GM18507 (cell line): ENCODE results near the gene CFH.
A peak's percentile ranks its signal among the peaks of the same experiment; 100 is the strongest.
"Not testable (repeated sequence)": the region's sequence is repeated elsewhere in the genome, so short reads cannot be mapped to it uniquely, and the experiment has no call there.

ENCODE experiments used
- DNase-seq: peaks from one replicate; pipeline ENCODE4 v3.0.0; 2011; ENCODE audit warnings: low read depth; ENCODE audit not compliant: insufficient read length; ENCODE audit errors: extremely low spot score
- FAIRE-seq: peaks from 2 replicates; lab custom pipeline; 2011; peaks lifted over from hg19 to GRCh38; lab: Jason Lieb, UNC

CFH gene

DNA sequence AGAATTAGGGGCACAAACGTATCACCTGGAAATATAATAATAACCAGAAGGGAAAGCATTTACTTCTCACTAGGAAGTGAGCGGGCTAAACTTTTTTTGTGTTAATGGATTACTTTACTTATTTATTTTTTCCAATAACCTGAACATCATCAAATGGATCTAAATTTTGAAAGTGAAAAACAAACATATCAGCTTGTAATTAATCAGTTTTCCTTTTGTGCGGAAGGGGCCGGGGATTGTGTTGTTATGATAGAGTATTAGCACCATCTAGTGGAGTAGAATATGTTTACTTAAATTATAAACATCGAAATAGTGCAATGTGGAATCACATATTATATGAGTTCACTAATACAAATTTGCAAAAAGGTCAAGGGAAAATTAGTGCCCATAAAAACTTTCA is 9.0 kb downstream of the CFH start:
- DNase-seq (peak; percentile 2), FAIRE-seq (no peak)

- no peak for FAIRE-seq
These were observed 9.5 kb downstream of the CFH start for GRCh38 chr1:196661345-196661744.

DNA sequence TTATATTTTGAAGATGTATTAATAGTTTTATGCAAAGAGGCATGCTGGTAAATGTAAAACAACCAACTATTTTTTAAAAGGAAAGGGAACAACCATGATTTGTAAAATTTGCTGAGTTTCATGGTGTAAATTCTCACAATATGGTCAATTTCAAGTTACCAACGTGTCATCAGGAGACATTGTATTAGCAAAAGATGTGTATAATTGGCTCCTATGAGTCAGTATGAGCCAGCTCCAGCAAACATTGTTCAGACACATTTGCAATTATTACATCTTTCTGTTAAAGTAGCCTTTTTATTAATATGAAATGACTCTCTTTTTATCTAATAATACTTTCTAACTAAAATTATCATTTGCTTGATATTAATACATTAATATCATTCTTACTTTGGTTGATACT is 15.3 kb downstream of the CFH start:
- FAIRE-seq (no peak), DNase-seq (no peak)

More at GRCh38 chr1:196661345-196661744, 9.5 kb downstream of the CFH start:
- DNase-seq, result no peak

DNA sequence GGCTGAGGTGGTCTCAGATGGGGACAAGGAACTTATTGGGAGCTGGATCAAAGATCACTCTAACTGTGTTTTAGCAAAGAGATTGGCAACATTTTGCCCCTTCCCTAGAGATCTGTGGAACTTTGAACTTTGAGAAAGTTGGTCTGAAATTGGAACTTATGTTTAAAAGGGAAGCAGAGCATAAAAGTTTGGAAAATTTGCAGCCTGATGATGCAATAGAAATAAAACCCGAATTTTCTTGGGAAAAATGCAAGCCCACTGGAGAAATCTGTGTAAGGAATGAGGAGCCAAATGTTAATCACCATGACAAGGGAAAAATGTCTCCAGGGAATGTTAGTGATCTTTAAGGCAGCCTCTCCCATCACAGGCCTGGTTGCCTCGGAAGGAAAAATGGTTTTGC is 17.2 kb downstream of the CFH start:
- FAIRE-seq, result no peak
- DNase-seq, result no peak

GRCh38 chr1:196669693-196670092 is 17.9 kb downstream of the CFH start:
- DNase-seq, result no peak
- FAIRE-seq, result no peak

DNA sequence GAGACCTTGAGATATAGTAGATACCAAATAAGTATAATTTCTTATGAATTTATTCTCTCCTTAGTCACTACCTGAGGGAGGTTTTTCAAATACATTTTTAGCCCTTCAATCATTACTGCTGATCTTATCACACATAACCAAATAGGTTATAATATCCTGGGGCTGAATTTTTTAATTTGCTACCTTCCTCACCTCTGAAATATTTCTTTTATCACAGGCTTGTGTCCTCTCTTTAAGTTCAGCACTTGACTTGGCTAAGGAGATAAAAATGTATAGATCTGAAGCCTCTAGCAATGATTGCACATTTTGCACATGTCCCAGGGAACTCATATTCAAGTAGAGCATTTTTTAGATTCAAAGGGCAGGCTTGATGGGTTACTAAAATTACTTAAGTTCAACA is 23.1 kb downstream of the CFH start:
- no peak for DNase-seq
- no peak for FAIRE-seq

GRCh38 chr1:196677781-196678509 is 26.1 kb downstream of the CFH start:
- DNase-seq (no peak), FAIRE-seq (no peak)

DNA sequence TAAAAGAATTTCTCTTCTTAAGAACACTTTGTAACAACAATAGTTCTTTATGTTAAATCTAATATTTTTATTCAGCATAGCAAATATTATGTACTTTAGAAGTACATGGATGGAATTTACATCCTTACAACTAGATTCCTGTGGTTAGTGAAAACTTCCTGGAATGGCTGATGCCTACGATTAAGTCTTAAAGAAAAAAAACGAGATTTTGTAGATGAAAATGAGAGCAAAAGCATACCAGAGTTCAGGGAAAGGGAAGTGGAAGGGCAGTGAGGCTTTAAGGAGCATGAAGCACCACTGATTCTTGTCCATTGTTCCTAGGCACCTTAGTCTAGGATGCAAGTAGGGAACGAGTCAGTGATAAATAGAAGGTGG is 26.7 kb downstream of the CFH start:
- DNase-seq (no peak), FAIRE-seq (no peak)

DNA sequence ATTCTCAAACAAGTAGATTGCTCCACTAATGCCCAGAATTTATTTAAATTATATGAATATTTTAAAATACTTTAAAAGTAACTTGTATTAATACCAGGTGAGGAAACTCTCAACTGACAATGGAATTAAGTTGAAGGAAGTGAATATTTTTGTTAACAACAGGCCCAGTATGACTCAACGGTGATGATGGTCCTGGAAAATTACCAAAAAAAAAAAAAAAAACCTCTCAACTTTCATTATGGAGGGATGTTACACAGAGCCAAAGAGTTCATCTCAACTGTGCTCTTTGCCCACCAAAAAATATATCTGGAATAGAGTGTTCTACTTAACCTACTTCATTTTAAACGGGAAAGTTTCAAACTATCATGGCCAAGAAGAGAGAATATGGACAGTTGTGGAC is 28.3 kb downstream of the CFH start:
- FAIRE-seq (no peak), DNase-seq (no peak)

DNA sequence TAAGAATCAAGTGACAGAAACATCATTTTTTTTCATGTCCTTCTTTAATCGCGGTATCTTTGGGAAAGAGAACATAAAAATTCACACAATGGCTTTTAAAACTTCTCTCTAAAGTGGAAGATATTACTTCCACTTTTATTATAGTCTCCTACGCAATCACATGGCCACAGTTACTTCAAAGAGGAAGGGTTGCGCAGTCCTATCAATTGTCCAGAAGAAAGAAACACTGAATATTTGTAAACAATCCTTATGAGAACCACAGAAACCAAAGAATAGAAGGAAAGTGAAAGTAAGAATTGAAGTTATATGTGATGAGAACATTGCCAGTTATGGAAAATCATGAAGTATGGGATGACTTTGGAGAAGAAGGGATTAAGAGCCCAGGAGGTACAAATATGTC is 32.6 kb downstream of the CFH start:
- FAIRE-seq, result no peak
- DNase-seq, result no peak

- DNase-seq (no peak), FAIRE-seq (no peak)
These were observed 33.7 kb downstream of the CFH start for GRCh38 chr1:196685506-196685905.

GRCh38 chr1:196689001-196689400 is 37.2 kb downstream of the CFH start:
- no peak for FAIRE-seq
- DNase-seq, result no peak

GRCh38 chr1:196690582-196690981 is 38.7 kb downstream of the CFH start:
- no peak for FAIRE-seq
- no peak for DNase-seq

DNA sequence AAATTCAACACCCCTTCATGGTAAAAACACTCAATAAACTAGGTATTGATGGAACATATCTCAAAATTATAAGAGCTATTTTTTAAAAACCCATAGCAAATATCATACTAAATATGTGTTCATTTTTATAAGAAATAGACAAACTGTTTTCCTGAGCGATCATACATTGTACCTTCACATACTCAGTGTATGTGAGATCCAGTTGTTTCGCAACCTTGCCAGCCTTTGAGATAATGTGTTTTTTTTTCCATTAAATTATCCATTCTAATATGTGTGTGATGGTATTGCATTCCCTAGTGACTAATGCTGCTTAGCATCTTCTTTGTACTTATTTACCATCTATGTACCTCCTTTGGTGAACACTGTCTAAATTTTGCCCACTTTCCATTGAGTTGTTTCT is 47.1 kb downstream of the CFH start:
- DNase-seq (no peak), FAIRE-seq (no peak)

DNA sequence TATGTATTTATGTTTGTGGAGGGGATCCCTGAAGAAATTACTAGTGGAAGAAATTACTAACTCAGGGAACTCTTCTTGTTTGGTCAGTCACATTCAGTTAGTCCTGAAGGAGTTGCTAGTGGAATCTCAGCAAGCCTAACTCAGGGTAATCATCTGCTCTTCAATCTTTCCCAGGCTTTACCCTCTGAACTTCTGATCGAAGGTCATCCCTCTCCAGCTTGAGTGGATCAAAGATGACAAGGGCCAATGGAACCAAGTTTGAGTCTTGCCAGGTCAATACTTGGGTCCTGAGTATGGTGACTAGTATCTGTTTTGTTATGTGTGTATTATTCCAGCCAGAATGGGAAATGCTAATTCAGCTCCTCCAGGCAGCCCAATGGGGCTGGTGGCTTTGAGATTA is 49.3 kb downstream of the CFH start:
- no peak for FAIRE-seq
- no peak for DNase-seq

DNA sequence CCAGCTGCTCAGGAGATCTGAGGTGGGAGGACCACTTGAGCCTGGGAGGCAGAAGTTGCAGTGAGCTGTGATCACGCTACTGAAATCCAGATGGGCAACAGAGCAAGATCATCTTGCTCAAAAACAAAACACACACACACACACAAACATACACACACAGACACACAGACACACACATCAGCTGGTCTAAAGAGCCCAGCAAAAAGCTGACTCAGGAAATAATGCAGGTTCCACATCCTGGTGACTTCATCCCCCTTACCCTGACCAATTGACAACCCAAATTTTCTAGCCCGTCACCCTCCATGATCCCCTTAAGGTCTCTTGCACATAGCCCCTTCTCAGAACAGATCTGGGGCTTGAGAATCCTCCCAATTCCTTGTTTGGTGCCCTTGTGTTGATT is 58.0 kb downstream of the CFH start:
- FAIRE-seq, DNase-seq: not testable (repeated sequence)

DNA sequence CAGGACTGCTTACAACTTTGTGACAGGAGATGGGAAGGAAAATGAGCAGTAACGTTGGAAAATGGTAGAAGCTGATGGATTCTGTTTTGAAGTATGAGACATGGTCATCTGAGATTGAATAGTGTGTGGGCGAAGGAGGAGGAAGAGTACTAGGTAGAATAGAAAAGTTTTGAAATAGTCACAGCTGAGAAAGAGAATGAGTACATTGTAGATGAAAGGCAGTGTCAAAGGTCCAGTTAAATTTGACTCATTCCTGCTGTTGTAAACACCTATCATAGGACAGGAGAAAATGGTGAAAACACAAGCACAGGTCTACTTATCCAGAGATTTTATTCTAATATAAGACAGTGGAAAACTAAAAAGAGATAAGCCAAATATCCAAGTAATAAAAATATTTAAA is 66.0 kb downstream of the CFH start:
- DNase-seq (no peak), FAIRE-seq (no peak)

GRCh38 chr1:196723325-196724185 is 71.7 kb downstream of the CFH start:
- FAIRE-seq (peak; percentile 85), DNase-seq (peak; percentile 3)

- FAIRE-seq, result no peak
- no peak for DNase-seq
These were observed 80.7 kb downstream of the CFH start for GRCh38 chr1:196732526-196732925.

GRCh38 chr1:196733091-196733970 is 81.5 kb downstream of the CFH start:
- DNase-seq (no peak), FAIRE-seq (no peak)
